ENCODE data around the gene CCDC43. TPM values are rescaled to one million over a fixed set of nuclear protein-coding genes. Genes with fewer than 3 reads are reported as not detected.

CCDC43 gene
- 33.0 TPM for total RNA-seq (2021; ENCODE audit: unreplicated experiment)
- polyA plus RNA-seq (2012) = 12.7 and 15.2 TPM in 2 replicates
- percentile 74 among the genes with signal in this experiment for Bru-seq, nascent RNA
- percentile 89 among the genes with signal in this experiment for BruChase-seq, experiment 1, labeled RNA remaining after a 6-hour chase
- BruChase-seq, experiment 2, labeled RNA remaining after a 2-hour chase = percentile 87 among the genes with signal in this experiment
- long read RNA-seq, transcript CCDC43-201 (5 exons, 2,082 nt) = major isoform, 46 of 62 reads
- long read RNA-seq, partial matches to known transcripts = 1 of 62 reads
- long read RNA-seq, other reads (novel, unspliced or antisense) = 11 of 62 reads

- CTCF ChIA-PET = interaction anchor here (0.6 to 2.3 kb wide), 4 partner anchors 17 to 156 kb away, joined by 3 to 7 read pairs (median 5); no protein-coding TSS in a partner anchor
- ATAC-seq = peak; percentile 93
Observed at GRCh38 chr17:44689477-44690217, at the start of gene CCDC43. TSS of gene CCDC43 (minus strand) at chr17:44689776. CDS start at chr17:44689753, 23 bp downstream.

More at GRCh38 chr17:44689477-44690217, at the start of gene CCDC43:
- TF ChIP-seq TCF7L2 (IDR thresholded peaks at IDR 0.05; ENCODE audit: borderline replicate concordance, extremely low read depth, insufficient read depth, insufficient read length) (peak; percentile 71), CTCF (IDR thresholded peaks at IDR 0.05 in 2 of 3, conservative IDR thresholded peaks at IDR 0.05 in 1 of 3; ENCODE audit: borderline replicate concordance in 1 of 3, insufficient read depth in 1 of 3, low read depth in 2 of 3, low read length in 2 of 3) (no peak), SP1 (IDR thresholded peaks at IDR 0.05; ENCODE audit: low read depth) (peak; percentile 17; the same call in 1 of the 2 replicates), MAX (IDR thresholded peaks at IDR 0.05) (peak; percentile 85), POLR2AphosphoS5 (IDR thresholded peaks at IDR 0.05; ENCODE audit: low read depth, low read length) (peak; percentile 89), ZFX (IDR thresholded peaks at IDR 0.05) (peak; percentile 31; the same call in 1 of the 2 replicates), CBX3 (IDR thresholded peaks at IDR 0.05; ENCODE audit: low read depth) (0 out of 2 replicates have a peak, but pooled peaks have one; percentile 70), REST (IDR thresholded peaks at IDR 0.05; ENCODE audit: low read depth) (no peak), YY1 (IDR thresholded peaks at IDR 0.05; ENCODE audit: extremely low read depth, insufficient replicate concordance, low read depth, low read length) (peak; percentile 98), POLR2A (IDR thresholded peaks at IDR 0.05; ENCODE audit: borderline replicate concordance, extremely low read depth, insufficient read depth, insufficient read length) (peak; percentile 87), SIN3A (IDR thresholded peaks at IDR 0.05; ENCODE audit: low read depth) (peak; percentile 67; the same call in 1 of the 2 replicates)
- peaks cover 37% of the 10 kb centered on the region for H3K79me2 ChIP-seq (ENCODE audit: insufficient read depth, low read length)
- no peaks in the 10 kb centered on the region for H3K9me3 ChIP-seq (ENCODE audit: control insufficient read depth in 1 of 2, insufficient read depth in 1 of 2, low read depth in 1 of 2, low read length in 2 of 2)
- POLR2A ChIA-PET = interaction anchor here (1.9 kb wide), 1 partner anchor 160 kb away, joined by 5 read pairs; no protein-coding TSS in a partner anchor
- peak within 1 kb of the TSS; percentile 93 for H3K9ac ChIP-seq (ENCODE audit: low read length)
- H3K4me3 ChIP-seq (replicated peaks in 1 of 2; ENCODE audit: low read depth in 1 of 2, low read length in 2 of 2) = peak within 1 kb of the TSS; percentile 98
- no peaks in the 10 kb centered on the region for H4K20me1 ChIP-seq (ENCODE audit: insufficient read depth)
- H3K9me2 ChIP-seq (ENCODE audit: insufficient read depth) = no peaks in the 10 kb centered on the region
- RAD21 ChIA-PET (ENCODE audit: low non-redundant PET in 1 of 2, low total read pairs in 2 of 2, uncharacterized antibody in 2 of 2, unreplicated experiment in 2 of 2) = no interaction called here
- H3K36me3 ChIP-seq (ENCODE audit: control insufficient read depth in 1 of 2, insufficient read depth in 2 of 2, low read length in 2 of 2) = 0 out of 4 replicates have a peak, but pooled peaks cover 0 to 2% of the 10 kb centered on the region in 2 experiments
- H2AFZ ChIP-seq (ENCODE audit: low read depth, low read length, poor library complexity, severe bottlenecking) = peak within 1 kb of the TSS; percentile 7
- BruUV-seq (replicated peaks) = no TSS peak
- H3K27me3 ChIP-seq (ENCODE audit: insufficient read depth, low read length) = no peaks in the 10 kb centered on the region
- intact Hi-C loops (cut with micrococcal nuclease) = no loop called here
- H3K4me2 ChIP-seq (ENCODE audit: low read length) = peak within 1 kb of the TSS; percentile 99
- H3K27ac ChIP-seq (ENCODE audit: low read depth, low read length) = peak within 1 kb of the TSS; percentile 69
- peak; percentile 90 for DNase-seq (ENCODE audit: low read depth, low spot score)
- peaks cover 13 to 30% of the 10 kb centered on the region in 2 experiments for H3K4me1 ChIP-seq (ENCODE audit: control insufficient read depth in 1 of 2, insufficient read depth in 2 of 2, low read length in 2 of 2)

All from HCT116 (cell line).